Activated CD4-positive, alpha-beta T cell treated with anti-CD3 and anti-CD28 coated beads, Interleukin-2, amount 50 U/mL, for 24 hours (primary cell): ENCODE measurements around the gene SPATA13.

Source experiments
- DNase-seq, 2 donors: peaks; one replicate each; pipeline ENCODE4 v3.0.0-alpha.2; 2020; ENCODE audit warnings: low read depth in 1 of 2, low spot score in 1 of 2

The SPATA13 gene

DNA sequence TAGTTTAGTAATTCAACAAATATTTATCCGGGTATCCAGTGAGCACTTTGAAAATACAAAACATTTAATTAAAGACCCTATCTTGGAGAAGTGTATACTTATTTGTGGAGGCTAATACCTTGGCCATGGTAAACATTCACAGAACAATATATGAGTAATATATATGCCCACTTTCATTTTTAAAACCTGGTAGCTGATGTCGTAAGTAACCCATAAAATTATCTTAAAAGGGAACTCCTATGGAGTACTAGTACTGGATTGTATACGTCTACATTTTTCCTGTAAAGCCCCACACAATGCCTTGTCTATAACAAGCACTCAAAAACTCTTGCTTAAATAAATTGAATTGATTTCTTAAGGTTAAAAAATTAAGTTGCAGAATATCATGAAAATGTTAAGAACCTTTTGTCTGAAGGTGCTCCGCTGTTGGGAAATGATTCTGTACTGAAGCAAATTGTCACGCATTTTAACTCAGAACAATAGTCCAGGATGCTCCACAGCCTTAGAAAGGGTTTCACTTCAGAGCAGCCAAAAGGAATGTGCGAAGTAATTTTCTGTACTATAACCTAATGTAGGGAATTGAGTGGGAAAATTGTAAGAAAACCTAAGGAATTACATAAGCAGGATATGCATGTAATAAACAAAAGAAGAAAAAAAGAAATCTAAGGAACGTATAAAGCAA, 90.0 kb downstream of the SPATA13 start:
- no peak for DNase-seq

DNA sequence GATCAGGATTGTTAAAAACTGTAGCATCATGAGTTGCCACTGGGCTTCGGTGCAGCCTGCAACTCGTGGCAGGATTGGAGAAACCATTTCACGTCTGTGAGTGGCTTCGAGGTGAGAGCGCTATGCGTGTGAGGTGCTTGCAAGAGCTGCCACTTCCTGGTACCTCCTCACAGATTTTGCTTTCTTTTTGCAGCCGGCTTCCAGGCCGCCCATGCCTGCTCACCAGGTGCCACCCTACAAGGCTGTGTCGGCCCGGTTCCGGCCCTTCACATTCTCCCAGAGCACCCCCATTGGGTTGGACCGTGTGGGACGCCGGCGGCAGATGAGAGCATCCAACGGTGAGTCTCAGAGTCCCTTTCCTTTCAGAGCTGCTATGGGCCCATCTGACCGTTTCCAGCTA, 91.0 kb downstream of the SPATA13 start:
- DNase-seq = peak; percentile 50 to 78

DNA sequence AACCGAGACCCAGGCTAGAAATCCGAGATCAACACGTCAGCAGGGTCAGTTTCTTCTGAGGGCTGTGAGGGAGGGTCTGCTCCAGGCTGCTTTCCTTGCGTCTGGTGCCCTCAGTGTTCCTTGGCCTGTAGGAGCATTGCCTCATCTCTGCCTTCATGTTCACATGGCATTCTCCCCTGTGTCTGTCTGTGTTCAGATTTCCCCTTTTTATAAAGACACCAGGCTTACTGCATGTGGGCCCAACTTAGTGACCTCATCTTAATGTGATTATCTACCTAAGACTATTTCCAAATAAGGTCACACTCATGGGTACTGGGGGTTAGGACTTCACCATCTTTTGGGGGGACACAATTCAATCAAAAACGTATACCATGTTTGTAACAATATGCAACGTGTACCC, 91.6 kb downstream of the SPATA13 start:
- DNase-seq = no peak

DNA sequence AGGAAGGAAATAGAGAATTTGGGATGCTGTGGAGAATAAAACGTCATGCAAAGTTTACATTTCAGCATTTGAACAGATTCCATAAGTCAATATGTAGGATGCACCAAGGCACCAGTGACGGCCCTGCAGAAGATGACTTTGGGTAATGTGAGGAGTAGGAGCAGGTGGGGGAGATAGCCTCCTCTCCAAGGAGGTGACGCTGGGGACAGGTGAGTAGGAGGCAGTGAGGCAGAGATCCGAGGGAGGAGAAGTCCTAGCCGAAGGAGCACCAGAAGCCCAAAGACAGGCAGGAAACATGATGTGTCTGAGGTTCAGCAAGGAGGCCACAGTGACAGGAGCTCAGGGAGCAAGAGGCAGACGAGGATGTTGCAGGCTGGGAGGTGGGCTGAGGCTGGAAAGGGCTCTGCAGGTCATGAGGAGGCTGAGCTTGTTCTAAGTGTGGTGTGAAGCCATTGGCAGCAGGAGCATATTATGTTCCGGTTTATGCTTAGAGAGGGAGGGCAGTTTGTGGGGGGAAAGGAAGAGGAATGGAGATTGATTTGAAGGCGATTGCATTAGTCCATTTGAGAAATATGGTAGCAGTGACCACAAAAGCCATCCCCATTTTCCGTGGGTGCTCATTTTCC, 93.1 kb downstream of the SPATA13 start:
- no peak for DNase-seq

DNA sequence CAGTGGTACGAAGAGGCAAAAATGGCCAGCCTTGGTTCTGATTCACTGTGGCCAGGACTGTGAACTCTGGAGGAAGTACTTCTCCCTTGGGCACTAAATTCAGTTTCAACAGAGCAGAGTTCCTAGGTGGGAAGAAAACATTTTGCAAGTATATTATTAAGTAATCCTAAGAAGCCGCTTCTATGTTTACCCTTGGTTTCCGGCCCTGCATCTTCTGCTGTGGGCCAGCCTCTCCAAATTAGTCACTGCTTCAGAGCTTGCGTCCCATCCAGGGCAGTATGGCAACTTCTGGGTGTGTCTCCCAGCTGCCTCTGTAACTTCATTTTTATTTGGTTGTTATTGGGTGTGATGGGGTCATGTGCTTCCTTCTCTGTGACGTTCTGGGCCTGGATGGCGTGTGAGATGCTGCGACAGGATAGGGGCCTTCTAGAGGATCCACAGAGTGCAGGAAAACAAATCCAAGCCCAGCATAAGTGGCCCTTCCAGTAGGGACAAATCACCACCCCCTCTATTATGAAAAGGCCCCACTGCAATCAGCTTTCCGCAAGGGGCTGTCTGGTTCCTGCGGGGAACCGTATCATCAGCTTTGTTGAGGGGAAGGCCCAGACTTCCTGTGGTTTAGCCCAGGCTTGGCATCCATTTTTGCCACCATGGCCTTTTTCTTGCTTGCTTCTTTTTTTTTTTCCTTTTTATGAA, 93.8 kb downstream of the SPATA13 start:
- DNase-seq = no peak

DNA sequence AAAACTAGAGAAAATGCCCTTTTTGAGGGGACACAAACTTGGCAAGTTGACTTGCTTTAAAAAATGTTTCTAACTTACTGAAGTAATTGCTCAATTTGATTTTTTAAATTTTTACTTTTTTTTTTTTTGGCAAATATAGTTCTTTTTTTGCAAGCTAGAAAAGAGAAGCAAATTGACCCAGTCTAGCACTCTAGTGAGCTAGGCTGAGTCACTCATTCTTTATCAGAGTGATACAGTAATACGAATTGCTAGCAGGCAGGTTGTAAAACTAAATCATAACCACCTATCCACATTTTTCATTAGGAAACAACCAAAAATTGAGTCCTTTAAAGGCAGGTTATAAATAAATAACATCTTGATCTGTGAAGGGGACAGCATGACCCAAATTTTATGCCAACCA, 97.0 kb downstream of the SPATA13 start:
- no peak for DNase-seq

DNA sequence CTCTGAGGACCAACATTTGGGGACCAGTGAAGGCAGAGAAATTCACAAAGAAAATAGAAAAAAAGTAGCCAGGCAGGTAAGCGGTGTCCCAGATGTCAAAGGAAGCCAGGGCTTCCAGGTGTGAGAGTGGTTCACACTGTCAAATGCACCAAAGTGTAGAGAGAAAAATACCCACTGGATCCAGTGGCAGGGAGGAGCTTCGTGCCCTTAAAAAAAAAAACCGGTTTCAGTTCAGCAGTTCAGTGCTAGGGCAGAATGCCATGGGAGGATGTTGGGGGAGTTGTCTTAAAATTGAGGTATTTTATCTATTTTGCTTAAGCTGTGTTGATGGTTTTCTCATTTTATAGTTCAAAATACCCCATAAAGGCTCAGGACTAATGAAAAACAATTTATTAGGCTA, 101.0 kb downstream of the SPATA13 start:
- no peak for DNase-seq

DNA sequence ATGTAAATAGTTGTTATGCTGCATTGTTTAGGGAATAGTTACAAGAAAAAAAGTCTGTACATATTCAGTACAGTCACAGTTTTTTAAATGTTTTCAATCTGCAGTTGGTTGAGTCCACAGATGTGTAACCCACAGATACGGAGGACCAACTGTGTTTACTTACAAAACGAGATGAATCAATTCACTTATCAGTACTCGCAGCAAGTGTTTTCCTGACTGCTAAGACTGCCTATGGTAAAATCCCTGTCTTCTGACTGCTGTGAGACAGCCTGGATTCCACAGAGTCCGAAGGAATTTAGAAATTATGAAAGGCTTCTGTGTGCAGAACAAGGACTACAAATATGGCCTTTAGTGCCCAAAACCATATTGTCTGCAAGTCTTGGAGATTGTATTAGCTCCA, 103.1 kb downstream of the SPATA13 start:
- no peak for DNase-seq

DNA sequence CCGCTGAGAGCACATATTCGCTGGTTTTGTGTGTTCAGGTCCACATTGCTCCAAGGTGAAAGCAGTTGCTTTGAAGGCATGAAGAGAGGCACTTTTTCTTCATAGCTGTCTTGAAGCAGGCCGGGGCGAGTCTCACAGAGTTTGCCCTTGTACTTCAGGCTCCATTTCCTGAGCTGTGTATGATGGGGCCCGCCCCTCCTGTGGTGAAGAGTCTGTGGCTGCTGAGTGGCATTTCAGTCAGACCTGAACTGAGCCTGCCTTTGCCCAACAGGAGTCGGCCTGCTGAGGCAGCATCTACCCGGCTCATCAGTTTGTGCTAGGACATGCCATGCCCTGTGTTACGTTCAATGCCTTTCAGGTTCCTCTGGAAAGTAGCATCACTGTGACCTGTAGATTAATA, 104.5 kb downstream of the SPATA13 start:
- peak; percentile 46 to 71 for DNase-seq

DNA sequence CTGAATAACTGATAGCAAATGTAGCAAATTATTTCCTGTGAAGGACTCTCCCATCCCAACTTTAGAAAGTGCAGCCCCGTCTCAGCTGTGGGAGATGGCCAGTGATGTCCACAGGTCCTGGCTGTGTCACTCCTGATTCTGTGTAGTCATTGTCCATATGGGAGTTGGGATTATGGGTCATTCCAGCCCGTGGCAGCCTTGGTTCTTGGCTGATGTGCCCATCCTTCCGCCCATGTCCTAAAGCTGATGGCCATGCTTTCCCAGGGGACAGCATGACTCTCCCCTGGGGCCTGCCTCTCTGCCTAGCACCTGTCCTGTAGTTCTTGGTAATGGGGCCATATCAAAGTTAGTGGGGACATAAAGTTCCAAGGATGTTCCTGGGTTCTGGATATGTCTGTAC, 104.9 kb downstream of the SPATA13 start:
- DNase-seq = no peak

DNA sequence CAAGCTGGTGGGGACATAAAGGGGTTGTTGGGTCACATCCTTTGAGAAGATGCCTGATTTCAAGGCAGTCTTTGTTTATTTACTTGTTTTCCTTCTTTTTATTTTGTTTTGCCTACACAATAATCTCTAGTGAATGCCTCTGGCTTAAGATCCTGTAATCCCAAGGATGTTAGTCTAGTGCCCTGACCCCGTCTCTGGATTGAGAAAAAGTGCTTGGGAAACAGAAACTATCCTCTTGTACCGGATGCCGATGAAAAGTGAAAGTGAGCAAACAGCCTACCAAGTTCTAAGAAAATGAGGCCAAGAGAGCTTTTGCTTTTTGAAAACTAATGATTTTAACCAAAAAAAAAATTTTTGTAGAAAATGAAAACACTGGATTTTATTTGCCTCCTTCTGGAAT, 106.8 kb downstream of the SPATA13 start:
- DNase-seq = peak in 1 of 2 donors; percentile 29

DNA sequence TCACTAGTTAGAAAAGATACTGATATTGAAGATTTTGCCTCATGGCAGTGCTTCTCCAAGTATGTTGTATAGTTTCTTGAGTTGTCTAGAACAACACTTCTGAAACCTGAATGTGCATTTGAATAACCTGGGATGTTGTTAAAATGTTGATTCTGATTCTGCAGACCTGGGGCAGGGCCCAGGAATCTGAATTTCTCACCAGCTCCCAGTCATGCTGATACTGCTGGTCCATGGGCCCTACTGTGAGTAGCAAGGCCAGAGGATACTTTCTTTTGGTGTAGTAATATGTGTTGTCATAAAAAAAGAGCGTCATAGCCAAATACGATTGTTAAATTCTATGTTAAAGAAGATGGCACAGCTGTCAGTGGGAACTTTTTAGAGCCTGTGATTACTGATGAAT, 107.3 kb downstream of the SPATA13 start:
- no peak for DNase-seq

DNA sequence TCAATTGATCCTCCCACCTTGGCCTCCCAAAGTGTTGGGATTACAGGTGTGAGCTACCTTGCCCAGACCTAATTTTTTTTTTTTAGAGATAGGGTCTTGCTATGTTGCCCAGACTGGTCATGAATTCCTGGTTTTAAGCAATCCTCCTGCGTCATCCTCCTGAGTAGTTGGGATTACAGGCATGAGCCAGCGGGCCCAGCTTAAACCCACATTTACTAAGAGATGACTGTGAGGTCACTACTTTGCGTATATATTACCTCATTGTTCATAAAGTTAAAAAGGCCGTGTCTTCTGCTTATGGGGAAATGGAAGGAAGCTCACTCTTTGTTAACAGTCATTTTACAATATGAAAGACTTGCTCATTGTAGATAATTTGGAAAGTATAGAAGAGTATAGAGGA, 109.3 kb downstream of the SPATA13 start:
- no peak for DNase-seq

DNA sequence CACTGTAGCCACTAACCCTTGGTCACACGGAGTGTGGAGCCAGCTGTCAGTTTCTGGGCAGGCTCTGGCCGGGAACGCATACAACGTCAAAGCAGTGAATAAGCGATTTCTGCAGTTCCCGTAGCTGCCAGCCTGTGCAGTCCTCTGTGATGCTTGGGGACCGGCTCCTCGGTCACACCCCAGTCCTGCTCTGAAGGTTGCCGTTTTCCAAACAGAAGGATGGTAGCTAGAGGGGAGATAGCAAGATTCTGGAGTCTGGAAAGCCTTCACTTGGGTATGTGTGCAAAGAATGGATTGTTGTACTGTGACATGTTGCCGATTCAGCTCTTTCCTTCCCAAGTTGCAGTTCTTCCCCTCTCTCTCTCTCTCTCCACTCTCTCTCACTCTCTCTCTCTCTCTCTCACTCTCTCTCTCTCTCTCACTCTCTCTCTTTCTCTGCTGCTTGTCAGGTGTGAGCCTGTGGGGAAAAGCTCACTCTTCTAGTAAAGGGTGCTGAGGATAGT, 110.2 kb downstream of the SPATA13 start:
- DNase-seq = peak in 1 of 2 donors; percentile 41

DNA sequence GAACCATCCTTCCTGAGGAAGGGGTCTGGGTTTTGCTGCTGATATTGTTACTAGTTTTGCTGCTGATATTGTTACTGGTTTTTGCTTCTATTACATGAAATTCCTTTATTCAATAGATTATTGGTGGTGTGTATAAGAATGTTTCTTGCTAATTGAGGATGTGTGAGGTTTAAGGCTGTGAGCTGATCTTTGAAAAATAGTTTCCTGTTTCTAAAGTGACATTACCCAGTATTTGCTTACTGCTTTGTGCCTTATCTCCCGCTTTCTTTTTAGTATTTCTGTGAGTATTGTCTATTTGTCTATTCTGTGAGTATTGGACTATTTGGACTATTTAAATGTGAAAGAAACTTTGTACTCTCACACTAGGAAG, 110.7 kb downstream of the SPATA13 start:
- no peak for DNase-seq

DNA sequence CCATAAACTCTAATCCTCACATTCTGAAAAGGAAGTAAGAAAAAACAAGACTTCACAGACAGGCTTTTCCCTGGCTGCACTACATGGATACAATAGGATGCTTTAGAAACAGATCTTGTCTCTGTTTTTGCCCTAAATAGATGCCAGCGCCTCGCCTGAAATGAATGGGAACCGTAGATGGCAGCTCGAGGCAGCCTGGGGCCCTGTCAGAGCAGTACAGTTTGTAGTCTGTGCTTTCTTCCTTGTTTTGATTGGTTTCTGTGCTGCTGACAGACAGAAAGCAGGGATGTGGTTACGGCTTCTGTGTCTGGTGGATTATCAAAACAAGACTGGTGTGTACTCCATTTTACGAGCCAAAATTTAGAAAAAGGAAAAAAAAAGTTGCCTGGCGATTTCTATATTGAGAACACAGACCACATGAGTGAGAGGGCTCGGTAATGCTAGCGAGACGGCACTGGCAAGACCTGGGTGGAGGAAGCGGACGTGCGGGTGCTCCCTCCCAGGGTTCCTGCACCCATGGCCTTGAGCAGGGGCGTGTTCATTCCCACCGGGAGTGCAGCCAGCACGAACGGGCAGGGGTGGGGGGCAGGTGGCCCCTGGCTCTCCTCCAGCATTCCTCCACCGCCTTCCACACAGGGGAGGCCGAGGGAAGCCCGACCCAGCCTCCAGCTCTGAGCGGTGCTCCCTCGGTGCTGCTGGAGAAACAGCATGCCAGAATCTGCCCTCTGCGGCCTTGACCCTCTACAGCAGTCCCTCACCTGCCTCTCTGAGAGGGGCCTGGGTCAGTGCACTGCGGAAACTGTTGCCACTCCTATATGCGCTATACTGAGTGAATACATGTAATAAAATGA, 111.3 kb downstream of the SPATA13 start:
- DNase-seq = peak; percentile 32 to 58

DNA sequence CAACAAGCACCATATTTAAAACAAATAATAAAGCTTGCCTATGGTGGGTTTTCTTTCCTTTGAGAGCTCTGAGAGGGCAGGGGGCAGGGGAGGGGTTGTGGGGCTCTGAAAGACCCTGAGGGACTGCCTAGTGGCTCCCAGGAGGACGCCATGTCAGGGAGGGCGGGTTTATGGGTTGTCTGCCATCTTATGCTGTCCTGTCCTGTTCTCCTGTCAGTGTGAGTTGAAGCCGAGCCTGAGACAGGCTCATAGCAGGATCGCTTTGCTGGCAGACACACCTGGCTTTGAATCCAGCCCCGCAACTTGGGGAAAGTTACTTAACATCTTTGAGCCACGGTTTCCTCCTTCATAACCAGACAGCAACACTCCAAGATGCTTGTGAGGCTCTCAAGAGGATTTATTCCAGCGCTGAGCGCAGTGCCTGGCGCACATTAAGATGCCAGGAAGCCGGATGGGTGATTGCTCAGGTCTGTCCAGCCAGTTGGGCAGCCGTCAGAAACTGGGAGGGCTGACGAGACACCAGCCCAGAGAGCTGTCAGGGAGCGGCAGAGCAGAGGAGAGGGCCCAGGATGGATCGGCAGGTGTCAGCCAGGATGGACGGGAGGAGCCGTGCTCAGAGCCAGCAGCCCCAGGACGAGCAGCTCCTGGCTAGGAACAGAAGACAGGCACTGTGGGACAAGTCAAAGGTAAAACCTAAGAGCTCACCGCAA, 112.1 kb downstream of the SPATA13 start:
- DNase-seq = no peak

DNA sequence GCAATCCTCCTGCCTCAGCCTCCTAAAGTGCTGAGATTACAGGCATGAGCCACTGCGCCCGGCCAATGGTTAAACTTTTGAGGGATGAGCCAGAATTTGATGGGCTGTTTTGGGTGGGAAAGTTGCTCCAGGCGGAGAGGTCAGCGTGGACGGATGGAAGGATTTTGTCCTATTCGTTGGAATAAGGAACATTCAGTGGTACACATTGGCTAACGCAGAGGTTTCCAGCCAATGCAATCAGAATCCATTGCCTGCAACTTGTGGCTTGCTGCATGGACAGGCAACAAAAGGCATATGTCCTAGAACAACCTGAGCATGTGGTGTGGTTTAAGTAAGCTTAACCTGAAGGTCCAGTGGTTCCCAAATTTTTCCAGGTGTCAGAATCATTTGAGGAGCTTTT, 113.4 kb downstream of the SPATA13 start:
- DNase-seq = no peak

DNA sequence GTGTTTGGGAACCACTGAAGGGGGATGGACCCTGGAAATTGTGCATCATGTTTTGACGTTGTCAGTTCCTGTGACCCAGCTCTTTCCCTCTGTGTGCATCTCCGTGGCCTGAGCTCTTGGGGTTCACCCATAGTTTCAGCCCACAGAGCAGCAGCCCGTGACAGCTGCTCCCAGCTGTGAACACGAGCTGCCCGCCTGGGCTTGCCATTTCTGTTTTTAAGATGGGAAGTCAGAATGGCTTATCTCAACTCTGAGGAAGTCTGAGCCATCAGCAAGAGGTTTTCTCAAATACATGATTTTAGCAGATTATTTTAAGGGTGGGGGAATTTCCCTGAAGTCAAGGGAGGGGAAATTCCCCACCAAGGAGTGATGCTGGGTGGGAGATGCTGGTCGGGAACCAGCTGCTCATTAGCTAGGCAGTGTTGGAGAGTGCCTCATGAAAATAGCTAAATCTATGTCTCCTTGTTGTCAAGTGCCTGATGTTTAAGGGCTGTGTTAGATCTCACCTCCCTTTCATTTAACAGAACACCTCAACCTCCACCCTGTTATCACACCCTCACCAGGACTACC, 114.0 kb downstream of the SPATA13 start:
- peak; percentile 39 to 71 for DNase-seq

DNA sequence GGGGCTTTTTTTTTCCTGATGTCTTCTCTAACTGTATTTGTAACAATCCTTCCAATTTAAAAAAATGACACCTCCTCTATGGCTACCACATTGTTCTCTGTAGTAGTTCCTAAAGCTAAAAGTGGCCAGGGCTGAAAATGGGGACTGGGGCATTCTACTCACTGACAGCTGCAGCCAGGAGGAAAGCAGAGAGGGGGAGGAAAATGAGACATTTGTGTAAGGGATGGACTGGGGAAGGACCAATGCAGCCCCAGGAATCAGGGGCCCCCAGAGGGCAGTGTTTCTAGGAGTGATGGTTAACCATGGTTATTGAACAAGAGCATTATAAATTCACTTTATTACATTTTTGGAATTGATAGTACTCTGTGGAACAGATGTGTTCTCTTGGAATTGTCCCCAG, 114.5 kb downstream of the SPATA13 start:
- DNase-seq = no peak

DNA sequence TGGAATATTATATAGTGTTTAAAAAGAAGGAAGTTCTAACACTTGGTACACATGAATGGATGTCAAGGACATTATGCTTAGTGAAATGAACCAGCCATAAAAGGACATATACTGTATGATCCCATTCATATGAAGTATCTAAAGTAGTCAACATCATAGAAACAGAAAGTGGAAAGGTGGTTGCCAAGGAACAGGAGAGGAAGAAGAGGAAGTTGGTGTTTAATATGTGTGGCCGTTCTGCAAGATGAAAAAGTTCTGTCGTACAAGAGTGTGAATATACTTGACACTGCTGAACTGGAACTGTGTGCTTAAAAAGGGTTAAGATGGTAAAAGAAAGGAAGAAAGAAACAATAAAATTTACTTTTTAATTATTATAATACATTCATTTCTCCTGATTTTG, 115.8 kb downstream of the SPATA13 start:
- no peak for DNase-seq
